GM18858 (cell line): ENCODE measurements around the gene ST8SIA1.
"Not testable (repeated sequence)": the region's sequence is repeated elsewhere in the genome, so short reads cannot be mapped to it uniquely, and the experiment has no call there.

Experiments
- ATAC-seq: cut with Tn5 transposase; IDR thresholded peaks from one replicate; pipeline ENCODE4 v1.9.1; 2021; ENCODE audit not compliant: unreplicated experiment

The ST8SIA1 gene, protein sequence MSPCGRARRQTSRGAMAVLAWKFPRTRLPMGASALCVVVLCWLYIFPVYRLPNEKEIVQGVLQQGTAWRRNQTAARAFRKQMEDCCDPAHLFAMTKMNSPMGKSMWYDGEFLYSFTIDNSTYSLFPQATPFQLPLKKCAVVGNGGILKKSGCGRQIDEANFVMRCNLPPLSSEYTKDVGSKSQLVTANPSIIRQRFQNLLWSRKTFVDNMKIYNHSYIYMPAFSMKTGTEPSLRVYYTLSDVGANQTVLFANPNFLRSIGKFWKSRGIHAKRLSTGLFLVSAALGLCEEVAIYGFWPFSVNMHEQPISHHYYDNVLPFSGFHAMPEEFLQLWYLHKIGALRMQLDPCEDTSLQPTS

DNA sequence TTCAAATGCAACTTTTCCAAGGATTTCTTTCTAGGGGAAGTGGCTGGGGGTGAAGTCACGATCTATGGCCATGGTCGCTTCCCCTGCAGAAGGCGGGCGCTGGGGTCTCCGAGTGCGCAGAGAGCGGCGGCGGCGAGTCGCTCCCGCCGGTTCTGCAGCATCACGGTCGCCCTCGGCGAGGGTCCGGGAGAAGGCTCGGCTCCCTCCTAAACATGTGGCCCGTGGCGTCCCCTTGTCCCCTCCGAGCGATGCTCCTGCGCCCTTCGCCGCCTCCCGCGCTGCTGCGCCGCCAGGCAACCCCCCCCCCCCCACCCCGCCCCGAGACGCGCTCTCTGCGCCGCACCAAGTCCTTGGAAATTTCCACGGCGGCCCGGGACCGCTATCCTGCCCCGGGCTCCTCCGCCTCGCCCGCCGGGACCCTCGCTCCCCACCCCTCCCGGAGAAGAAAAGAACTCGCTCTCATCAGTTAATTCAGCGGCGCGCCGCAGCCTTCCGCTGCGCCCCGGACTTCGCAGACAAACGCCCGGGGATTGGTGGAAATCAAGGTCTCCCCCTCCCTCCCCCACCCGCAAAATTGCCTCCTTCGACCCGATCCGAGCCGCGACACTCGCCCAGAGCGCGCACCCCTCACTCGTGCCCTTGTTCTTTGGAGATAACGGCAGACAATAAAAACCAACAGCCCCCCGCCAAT is at the start of gene ST8SIA1:
TSS of gene ST8SIA1 (minus strand) at position 298 of the 691 bp plus-strand sequence. CDS start 475 bp downstream, outside the sequence.
- ATAC-seq = no peak

GRCh38 chr12:22380031-22380430 is 45.5 kb upstream of the ST8SIA1 start:
- no peak for ATAC-seq

GRCh38 chr12:22377731-22378496 is 43.4 kb upstream of the ST8SIA1 start:
- no peak for ATAC-seq

DNA sequence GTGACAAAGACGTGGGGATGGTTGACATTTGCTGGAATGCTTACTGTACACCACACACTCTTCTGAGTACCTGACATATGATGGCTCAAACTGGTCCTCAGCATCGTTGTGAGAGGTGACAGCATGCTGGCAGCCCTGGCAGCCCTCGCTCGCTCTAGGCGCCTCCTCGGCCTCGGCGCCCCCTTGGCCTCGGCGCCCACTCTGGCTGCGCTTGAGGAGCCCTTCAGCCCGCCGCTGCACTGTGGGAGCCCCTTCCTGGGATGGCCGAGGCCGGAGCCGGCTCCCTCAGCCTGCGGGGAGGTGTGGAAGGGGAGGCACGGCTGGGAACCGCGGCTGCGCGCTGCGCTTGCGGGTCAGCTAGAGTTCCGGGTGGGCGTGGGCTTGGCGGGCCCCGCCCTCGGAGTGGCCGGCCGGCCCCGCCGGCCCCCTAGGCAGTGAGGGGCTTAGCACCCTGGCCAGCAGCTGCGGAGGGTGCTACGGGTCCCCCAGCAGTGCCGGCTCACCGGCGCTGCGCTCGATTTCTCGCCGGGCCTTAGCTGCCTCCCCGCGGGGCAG is 42.2 kb upstream of the ST8SIA1 start:
- not testable (repeated sequence) for ATAC-seq

DNA sequence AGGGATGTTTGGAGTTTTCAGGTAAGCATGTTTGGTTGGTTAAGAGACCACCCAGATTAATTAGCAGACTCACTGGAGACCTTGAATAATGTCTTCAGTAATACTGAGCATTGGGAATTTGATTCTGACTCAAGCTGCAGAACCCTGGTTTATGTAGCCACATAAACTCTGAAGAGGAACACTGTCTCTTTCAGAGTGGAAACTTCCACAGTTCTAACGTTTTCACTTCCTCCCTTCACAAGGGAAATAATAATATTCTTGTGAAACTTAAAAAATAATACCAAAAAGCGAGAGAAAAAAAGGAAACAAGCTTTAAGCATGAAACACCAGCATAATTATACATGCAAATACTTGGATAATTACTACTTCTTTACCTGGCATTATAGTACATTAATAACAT is 40.0 kb upstream of the ST8SIA1 start:
- ATAC-seq = no peak

DNA sequence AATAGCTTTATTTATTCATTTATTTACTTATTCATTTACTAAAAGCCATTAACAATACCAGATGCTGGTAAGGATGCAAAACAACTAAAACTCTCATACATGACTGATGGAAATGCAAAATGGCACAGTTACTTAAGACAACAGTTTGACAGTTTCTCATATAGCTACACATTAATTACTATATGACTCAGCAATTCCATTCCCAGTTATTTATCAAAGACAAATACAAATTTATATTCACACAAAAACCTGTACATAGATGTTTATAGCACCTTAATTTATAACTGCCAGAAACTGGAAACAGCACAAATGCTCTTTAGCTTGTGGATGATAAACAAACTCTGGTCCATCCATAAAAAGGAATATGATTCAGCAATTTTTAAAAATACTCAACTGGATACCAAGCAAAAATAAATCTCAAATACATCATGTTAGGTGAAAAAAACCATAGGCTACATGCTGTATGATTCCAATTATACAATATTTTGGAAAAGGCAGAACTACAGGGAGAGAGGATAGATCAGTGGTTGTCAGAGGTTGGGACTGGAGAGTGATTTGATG is 37.9 kb upstream of the ST8SIA1 start:
- ATAC-seq = no peak

DNA sequence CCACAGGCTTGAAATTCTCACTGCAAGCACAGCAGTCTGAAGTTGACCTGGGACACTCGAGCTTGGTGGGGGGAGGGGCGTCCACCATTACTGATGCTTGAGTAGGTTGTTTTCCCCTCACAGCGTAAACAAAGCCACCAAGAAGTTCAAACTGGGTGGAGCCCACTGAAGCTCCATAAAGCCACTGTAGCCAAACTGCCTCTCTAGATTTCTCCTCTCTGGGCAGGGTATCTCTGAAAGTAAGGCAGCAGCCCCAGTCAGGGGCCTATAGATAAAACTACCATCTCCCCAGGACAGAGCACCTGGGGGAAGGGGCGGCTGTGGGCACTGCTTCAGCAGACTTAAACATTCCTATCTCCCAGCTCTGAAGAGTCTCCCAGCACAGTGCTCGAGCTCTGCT is 31.7 kb upstream of the ST8SIA1 start:
- no peak for ATAC-seq

DNA sequence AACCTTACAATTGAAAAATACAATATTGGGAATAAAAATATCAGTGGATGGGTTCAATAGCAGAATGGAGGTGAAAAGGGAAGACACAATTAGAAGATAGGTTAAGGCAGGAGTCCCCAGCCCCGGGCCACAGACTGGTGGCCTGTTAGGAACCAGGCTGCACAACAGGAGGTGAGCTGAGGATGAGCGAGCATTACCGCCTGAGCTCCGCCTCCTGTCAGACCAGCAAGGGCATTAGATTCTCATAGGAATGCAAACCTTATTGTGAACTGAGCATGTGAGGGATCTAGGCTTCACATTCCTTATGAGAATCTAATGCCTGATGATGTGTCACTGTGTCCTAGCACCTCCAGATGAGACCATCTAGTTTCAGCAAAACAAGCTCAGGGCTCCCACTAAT is 27.3 kb upstream of the ST8SIA1 start:
- ATAC-seq = no peak

GRCh38 chr12:22360774-22361173 is 26.3 kb upstream of the ST8SIA1 start:
- no peak for ATAC-seq

- ATAC-seq = no peak
Observed at GRCh38 chr12:22357531-22357930, 23.0 kb upstream of the ST8SIA1 start.

GRCh38 chr12:22356231-22356630 is 21.7 kb upstream of the ST8SIA1 start:
- ATAC-seq = no peak

DNA sequence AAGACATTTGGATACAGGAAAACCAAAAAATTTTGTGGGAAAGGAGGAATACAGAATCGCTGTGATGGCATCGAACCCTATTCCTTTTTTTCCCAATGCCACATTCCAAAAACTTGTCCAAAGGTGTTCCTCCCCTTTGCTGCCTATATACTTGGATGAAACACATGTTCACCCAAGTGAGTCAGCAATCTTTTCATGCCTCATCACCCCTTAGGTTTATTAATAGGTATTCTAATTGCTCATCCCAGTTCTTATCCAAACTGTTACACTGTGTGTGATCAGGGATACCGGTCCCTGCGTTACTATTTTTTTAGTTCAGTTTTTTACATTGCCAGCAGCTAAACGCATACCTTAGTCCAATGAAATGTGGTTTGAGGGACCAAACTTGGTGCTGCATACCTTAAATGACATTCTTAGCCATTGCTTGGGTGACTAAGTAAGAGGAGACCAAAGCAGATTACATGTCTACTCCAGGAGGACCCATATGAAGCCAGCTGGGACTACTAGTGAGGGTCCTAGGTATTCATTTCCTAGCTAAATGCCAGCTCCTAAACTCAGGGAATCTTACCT is 20.6 kb upstream of the ST8SIA1 start:
- ATAC-seq = no peak

DNA sequence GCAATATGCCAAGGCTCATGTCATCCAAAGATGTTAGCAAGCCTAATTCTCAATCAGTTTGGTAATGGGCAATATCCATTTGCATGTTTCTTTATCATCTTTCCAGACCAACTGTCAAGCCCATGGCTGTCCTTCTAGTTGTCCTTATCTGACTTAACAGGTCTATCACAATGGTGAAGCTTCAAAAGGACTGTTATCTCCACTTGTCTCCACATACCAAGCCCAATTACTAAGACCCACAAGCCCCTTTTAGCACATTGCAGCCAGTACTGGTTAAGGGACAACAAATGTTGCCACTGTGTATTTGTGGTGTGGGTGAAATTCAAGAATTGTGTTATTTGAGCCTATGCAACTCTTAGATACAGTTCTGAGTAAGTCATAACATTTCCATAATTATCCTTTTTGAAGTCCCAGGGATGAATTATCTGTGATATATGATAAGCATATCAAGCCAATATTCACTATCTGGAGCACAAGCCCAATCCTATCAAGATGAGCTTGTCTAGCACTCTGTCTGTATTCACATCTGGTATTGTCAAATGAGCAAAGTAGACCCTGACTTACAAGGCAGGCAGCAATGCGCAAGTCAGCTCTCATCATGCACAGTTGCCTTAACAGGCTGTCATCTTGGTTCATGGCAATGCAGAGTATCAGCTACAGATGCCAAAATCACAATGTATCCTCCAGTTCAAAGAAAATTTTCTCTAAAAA is 19.3 kb upstream of the ST8SIA1 start:
- ATAC-seq = no peak

GRCh38 chr12:22350886-22351285 is 16.4 kb upstream of the ST8SIA1 start:
- no peak for ATAC-seq

GRCh38 chr12:22348208-22348607 is 13.7 kb upstream of the ST8SIA1 start:
- ATAC-seq = no peak

GRCh38 chr12:22340143-22340542 is 5.6 kb upstream of the ST8SIA1 start:
- no peak for ATAC-seq

DNA sequence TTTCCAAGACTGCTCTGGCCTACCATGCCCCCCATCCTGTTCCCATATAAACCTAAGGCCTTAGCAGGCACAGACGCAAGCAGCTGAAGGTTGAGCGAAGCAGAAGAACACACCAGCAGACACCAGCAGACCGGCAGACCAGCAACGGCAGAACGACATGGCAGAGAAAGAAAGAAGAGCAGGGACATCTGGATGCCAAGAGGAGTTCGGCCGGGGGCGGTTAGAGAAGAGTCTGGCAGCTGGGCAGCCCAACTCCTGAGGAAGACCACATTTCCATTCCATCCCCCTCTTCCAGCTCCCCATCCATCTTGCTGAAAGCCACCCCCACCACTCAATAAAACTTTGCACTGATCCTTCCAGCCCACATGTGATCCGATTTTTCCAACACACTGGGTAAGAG is 5.2 kb upstream of the ST8SIA1 start:
- ATAC-seq = no peak

GRCh38 chr12:22335794-22336166 is 1.3 kb upstream of the ST8SIA1 start:
- no peak for ATAC-seq

DNA sequence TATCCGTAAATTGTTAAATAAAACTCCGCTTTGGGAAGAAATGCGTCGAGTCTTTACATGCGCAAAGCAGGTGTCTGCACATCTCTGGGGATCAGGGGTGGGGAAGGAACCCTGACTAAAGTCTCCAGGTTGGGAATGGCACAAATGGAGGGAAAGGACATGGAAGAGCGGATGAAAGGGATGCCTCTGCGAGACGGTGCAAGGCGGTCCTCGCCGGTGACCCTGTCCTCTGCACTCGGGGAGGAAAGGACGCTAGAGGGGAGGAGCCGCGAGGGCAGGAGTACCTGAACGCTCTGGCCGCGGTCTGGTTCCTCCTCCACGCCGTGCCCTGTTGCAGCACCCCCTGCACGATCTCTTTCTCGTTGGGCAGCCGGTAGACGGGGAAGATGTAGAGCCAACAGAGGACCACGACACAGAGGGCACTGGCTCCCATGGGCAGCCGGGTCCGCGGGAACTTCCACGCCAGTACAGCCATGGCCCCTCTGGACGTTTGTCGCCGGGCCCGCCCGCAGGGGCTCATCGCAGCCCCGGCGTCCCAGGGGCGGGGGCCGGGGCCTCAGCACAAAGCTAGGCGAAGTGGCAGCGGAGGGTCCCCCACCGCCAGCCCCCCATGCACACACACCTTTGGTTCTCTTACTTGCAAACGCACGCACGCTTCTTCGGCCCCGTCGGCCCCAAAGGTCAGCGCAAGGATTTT is 646 bp downstream of the ST8SIA1 start:
- no peak for ATAC-seq
